ENCODE data around the gene POU3F3.

Gene POU3F3

GRCh38 chr2:104860451-104860790 lies 6.5 kb downstream of the POU3F3 start:
- DNase-seq (ENCODE audit: low spot score) = no peak

DNA sequence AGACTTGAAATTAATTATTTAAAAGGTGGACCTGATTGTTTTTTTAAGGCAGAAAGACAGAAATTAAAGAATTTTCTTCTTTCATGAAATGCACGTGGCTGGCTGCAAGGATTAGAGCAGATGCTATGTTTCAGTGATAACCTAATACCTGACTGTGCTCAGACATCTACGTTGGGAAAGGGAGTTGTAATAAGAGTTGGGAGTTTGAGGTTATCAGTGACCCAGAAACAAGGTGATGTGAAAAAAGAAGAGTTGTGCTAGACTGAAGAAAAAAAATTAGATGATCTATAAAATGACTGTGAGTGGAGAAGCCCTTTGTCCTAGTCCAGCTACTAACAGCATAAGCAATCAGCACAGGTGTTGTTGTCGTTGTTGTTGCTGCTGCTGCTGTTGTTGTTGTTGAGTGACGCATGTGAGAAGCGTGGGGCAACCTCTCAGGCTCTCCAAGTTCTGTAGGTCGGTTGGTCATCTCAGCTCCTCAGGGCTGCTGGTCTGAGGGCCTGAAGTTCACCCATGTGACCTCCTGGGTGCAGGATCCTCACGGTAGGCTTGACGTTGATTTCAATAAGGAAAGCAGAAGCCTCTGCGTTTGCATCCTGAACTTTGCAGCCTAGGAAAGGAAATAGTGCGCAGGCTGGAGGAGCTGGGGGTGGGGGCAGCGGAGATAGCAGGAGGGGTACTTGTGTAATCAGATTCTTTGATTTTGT lies 7.6 kb downstream of the POU3F3 start:
- no peak for DNase-seq (ENCODE audit: low spot score)

DNA sequence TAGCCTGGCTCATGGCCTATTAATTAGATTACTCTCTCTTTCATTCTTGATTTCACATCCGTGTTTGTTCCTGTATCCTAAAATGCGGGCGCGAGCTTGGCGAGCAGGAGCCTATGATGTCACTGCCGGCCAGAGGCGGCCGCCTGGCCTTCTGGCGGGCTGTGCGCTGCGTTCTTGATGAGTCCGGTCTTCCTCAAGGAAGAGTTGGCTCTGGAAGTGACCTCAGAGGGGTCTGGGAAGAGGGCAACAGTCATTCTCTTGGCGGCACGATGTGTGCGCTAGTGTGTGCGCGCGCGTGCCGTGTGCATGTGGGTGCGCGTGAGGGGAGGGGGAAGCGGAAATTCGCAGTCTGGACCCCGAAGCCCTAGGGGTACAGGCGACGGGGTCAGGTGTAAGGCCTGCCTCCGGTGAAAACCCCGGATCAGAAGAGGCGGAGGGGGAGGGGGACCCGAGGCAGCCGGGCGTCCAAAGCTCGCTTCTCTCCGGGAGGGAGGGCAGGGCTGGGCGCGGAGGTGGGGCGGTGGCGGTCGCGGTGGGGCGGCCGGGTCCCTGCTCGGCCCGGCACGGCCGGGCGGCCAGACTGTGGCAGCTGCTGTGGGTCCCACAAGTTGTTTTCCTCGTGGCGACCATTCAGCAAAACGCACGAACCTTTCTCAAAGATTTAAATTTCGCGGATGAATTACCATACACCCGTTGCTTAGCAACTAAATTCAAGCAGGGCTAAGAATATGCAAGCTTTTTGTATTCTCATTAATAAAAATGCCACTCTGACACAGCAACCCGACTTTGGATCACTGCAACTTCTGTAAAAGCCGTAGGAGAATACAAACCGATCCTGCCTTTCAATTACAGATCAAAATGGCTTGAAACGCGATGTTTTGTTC lies 8.4 kb downstream of the POU3F3 start:
- DNase-seq (ENCODE audit: low spot score) = no peak

DNA sequence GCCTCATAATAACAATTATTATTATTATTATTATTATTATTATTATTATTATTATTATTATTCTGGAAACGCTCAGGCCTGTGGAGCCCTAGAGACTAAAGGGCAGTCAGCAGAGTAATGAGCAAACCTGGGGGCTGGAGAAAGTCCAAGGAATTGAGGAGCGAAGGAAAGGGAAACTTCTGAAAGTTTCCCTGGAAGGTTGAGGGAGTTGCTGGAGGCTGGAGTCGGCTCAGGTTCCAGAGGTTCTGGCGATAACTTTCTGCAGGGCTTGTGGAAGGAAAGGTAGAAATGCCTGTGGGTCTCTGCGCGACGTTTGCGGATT lies 9.2 kb downstream of the POU3F3 start:
- DNase-seq (ENCODE audit: low spot score) = no peak

- no peak for DNase-seq (ENCODE audit: low spot score)
These were observed 9.8 kb downstream of the POU3F3 start for GRCh38 chr2:104863468-104864279.

- no peak for DNase-seq (ENCODE audit: low spot score)
These were observed 10.6 kb downstream of the POU3F3 start for GRCh38 chr2:104864280-104865095.

DNA sequence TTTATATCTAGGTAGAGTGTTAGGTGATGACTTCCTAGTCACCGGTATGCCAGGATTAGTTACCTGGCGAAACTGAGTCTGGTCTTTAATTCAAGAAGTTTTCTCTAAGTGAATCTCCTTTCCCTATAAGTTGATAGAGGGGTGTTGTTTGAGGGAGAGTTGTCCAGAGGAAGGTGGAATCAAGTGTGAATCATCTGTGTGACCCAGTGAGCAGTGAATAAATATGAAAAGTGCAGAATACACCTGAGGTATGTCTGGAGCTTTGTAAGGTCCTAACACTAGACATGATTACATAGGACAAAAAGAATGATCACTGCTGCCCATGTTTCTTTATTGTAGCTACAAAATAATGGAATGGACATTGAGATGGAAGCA lies 11.2 kb downstream of the POU3F3 start:
- DNase-seq (ENCODE audit: low spot score) = no peak

- no peak for DNase-seq (ENCODE audit: low spot score)
These were observed 12.4 kb downstream of the POU3F3 start for GRCh38 chr2:104866122-104866864.

DNA sequence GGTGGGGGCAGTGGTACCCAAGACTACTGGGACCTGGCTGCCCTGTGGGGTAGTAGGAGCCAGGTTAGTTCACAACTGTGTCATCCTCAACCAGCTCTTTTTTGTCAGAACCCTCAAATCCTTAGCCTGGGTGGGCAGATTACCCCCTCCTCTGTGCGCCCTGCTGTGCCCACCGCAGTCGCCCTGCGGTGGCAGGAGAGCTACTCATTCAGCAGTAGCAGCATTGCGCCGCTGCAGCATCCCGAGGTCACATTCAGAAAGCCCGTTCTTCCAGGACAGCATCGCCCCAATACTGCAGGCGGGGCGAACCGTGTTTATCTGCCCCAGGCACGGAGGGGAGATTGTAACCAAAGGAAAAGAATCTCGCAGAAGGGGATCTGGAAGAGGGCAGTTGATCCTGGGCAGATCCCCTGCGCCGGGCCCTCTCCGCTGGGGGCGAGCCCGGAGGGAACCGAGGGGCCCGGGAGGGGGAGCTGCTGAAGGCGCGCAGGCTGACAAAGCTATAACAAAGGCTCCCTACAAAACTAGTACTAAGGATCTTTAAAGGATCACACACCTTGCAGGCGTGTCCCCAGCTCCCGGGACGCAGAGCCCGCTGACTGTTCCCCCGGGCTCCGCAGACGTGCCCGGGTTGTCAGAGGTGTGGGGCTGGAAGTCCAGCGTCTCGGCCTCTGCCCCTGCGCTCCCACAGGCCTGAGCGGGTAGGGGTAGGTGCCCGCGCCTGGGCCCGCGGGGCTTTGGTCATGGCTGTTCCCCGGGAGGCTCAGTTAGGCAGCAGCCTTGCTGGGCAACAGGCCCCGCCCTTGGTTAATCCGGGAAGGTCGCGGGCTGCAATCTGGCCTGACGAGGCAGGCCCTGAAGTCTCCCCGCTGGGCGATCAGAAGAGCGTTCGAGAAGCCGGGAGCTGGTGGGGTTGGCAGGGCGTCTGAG lies 13.2 kb downstream of the POU3F3 start:
- DNase-seq (ENCODE audit: low spot score) = no peak

- no peak for DNase-seq (ENCODE audit: low spot score)
These were observed 14.0 kb downstream of the POU3F3 start for GRCh38 chr2:104867813-104868504.

DNA sequence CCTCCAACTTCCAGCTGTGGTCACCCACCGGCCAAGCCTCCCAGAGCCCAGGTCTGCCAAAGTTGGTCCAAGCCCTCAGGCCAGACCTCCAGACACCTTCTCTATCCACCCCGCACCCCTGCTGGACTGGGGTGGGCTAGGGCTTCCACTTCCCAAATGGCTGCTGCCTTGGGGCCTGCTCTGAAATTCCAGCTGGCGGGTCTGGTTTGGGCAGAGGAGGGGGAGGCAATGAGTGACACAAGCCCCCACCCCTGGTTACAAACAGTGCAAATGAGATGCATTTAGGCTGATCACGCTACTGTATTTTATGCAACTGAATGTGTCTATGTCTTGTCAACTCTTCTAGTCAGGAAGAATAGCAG lies 14.6 kb downstream of the POU3F3 start:
- peak; percentile 62 for DNase-seq (ENCODE audit: low spot score)

- no peak for DNase-seq (ENCODE audit: low spot score)
These were observed 16.4 kb downstream of the POU3F3 start for GRCh38 chr2:104870100-104870975.

- DNase-seq (ENCODE audit: low spot score) = no peak
These were observed 17.7 kb downstream of the POU3F3 start for GRCh38 chr2:104871649-104871971.

- DNase-seq (ENCODE audit: low spot score) = peak; percentile 66
These were observed 18.3 kb downstream of the POU3F3 start for GRCh38 chr2:104871972-104872865.

- peak; percentile 80 for DNase-seq (ENCODE audit: low spot score)
These were observed 19.2 kb downstream of the POU3F3 start for GRCh38 chr2:104872866-104873688.

- no peak for DNase-seq (ENCODE audit: low spot score)
These were observed 19.8 kb downstream of the POU3F3 start for GRCh38 chr2:104873689-104874054.

- no peak for DNase-seq (ENCODE audit: low spot score)
These were observed 20.3 kb downstream of the POU3F3 start for GRCh38 chr2:104874230-104874629.
